ENCODE results near the gene VWA5B2. TPM values are rescaled to one million over a fixed set of nuclear protein-coding genes. Genes with fewer than 3 reads are reported as not detected.

VWA5B2 gene
- total and polyA plus RNA-seq, 2 of the 13 experiments (the other 11 are each of a cell fraction or from before 2014, with no cell fraction given), result 0.03 to 0.04 TPM

- TF ChIP-seq FOXO4 (CRISPR knock-in tag; conservative IDR thresholded peaks at IDR 0.05) (0 out of 2 replicates have a peak, but pooled peaks have one; percentile 54), ZNF577 (CRISPR knock-in tag; IDR thresholded peaks at IDR 0.05; ENCODE audit: borderline replicate concordance, low read depth) (no peak), SPEN (CRISPR knock-in tag; IDR thresholded peaks at IDR 0.05; ENCODE audit: low read depth) (no peak), GATAD1 (CRISPR knock-in tag; IDR thresholded peaks at IDR 0.05) (peak; percentile 65), ZNF614 (CRISPR knock-in tag; IDR thresholded peaks at IDR 0.05; ENCODE audit: borderline replicate concordance) (0 out of 2 replicates have a peak, but pooled peaks have one; percentile 52), SAP130 (CRISPR knock-in tag; IDR thresholded peaks at IDR 0.05; ENCODE audit: low read depth) (peak; percentile 70), ZNF788 (CRISPR knock-in tag; IDR thresholded peaks at IDR 0.05; ENCODE audit: borderline replicate concordance) (peak; percentile 60; the same call in 1 of the 2 replicates), GABPA (IDR thresholded peaks at IDR 0.05; ENCODE audit: low read depth, low read length) (no peak), GABPA (CRISPR knock-in tag; IDR thresholded peaks at IDR 0.05; ENCODE audit: low read depth) (peak; percentile 32; the same call in 1 of the 2 replicates), MIER2 (CRISPR knock-in tag; IDR thresholded peaks at IDR 0.05) (peak; percentile 82), SMAD1 (CRISPR knock-in tag; IDR thresholded peaks at IDR 0.05; ENCODE audit: borderline replicate concordance, low read depth) (no peak), E2F1 (CRISPR knock-in tag; IDR thresholded peaks at IDR 0.05) (0 out of 2 replicates have a peak, but pooled peaks have one; percentile 2), ZBTB3 (CRISPR knock-in tag; IDR thresholded peaks at IDR 0.05; ENCODE audit: borderline replicate concordance, low read depth) (no peak), SSRP1 (CRISPR knock-in tag; IDR thresholded peaks at IDR 0.05) (0 out of 2 replicates have a peak, but pooled peaks have one; percentile 75), RNF219 (CRISPR knock-in tag; IDR thresholded peaks at IDR 0.05) (no peak), ZNF670 (CRISPR knock-in tag; IDR thresholded peaks at IDR 0.05; ENCODE audit: borderline replicate concordance) (peak; percentile 2; the same call in 1 of the 2 replicates), BRD4 (CRISPR knock-in tag; IDR thresholded peaks at IDR 0.05) (0 out of 2 replicates have a peak, but pooled peaks have one; percentile 8), MYNN (CRISPR knock-in tag; IDR thresholded peaks at IDR 0.05; ENCODE audit: low read depth) (no peak), GZF1 (CRISPR knock-in tag; IDR thresholded peaks at IDR 0.05) (no peak), ZNF792 (CRISPR knock-in tag; IDR thresholded peaks at IDR 0.05) (0 out of 2 replicates have a peak, but pooled peaks have one; percentile 15), MTF1 (CRISPR knock-in tag; IDR thresholded peaks at IDR 0.05) (0 out of 2 replicates have a peak, but pooled peaks have one; percentile 9), TARDBP (CRISPR knock-in tag; IDR thresholded peaks at IDR 0.05) (0 out of 2 replicates have a peak, but pooled peaks have one; percentile 16), GLMP (CRISPR knock-in tag; IDR thresholded peaks at IDR 0.05; ENCODE audit: borderline replicate concordance) (no peak)
Measured at GRCh38 chr3:184250167-184250828, 20.9 kb downstream of the VWA5B2 start (continued).

All from HepG2 (cell line).